Lung (tissue), 12 donors: Measurements from ENCODE around the gene SUCLG1. TPM values are rescaled to one million over a fixed set of nuclear protein-coding genes. Genes with fewer than 3 reads are reported as not detected.
"Not testable (repeated sequence)": the region's sequence is repeated elsewhere in the genome, so short reads cannot be mapped to it uniquely, and the experiment has no call there.

Source experiments
- ATAC-seq: fragments of 200-7000 bp; cut with Tn5 transposase; one replicate; pipeline ENCODE4 v1.9.1; 2020; ENCODE audit warnings: moderate number of reproducible peaks; ENCODE audit not compliant: insufficient read depth, low FRiP score
- DNase-seq, 3 donors: peaks; one replicate each; pipeline ENCODE4 v3.0.0-alpha.2; 2013 to 2017
- H3K27ac ChIP-seq, 2 donors: one replicate each; pipeline ENCODE4 v1.5.1; 2013; ENCODE audit warnings: mild to moderate bottlenecking in 2 of 2, moderate library complexity in 2 of 2, control low read depth in 1 of 2, inconsistent platforms in 1 of 2, low read depth in 1 of 2, low read length in 1 of 2
- H3K27me3 ChIP-seq, 3 donors: one replicate each; pipeline ENCODE4 v1.5.1; 2013; ENCODE audit warnings: low read length in 2 of 3; ENCODE audit not compliant: control insufficient read depth in 3 of 3, insufficient read depth in 3 of 3
- H3K36me3 ChIP-seq, 4 donors: one replicate each; pipeline ENCODE4 v1.5.1; 2013; ENCODE audit warnings: low read length in 4 of 4, mild to moderate bottlenecking in 1 of 4, moderate library complexity in 1 of 4; ENCODE audit not compliant: control insufficient read depth in 4 of 4, insufficient read depth in 4 of 4
- H3K4me1 ChIP-seq, 5 donors: one replicate each; pipeline ENCODE4 v1.5.1; 2013; ENCODE audit warnings: low read length in 5 of 5, mild to moderate bottlenecking in 2 of 5, moderate library complexity in 1 of 5; ENCODE audit not compliant: control insufficient read depth in 5 of 5, insufficient read depth in 5 of 5
- H3K4me3 ChIP-seq: one replicate; pipeline ENCODE4 v1.5.1; 2013; ENCODE audit warnings: mild to moderate bottlenecking, control low read depth, moderate library complexity
- H3K9ac ChIP-seq, 2 donors: one replicate each; pipeline ENCODE4 v1.5.1; 2013; ENCODE audit warnings: low read length in 2 of 2, control low read depth in 1 of 2; ENCODE audit not compliant: insufficient read depth in 1 of 2
- H3K9me3 ChIP-seq, 4 donors: one replicate each; pipeline ENCODE4 v1.5.1; 2013; ENCODE audit warnings: low read length in 3 of 4, mild to moderate bottlenecking in 1 of 4, moderate library complexity in 1 of 4; ENCODE audit not compliant: control insufficient read depth in 4 of 4, insufficient read depth in 3 of 4
- WGBS, 2 donors: extraction: QIAGEN DNeasy Blood & Tissue Kit; methylation state at CpG; one replicate each; pipeline ENCODE4 v1.1.7; 2013; 5-methylcytosine and 5-hydroxymethylcytosine counted together
- polyA plus RNA-seq, 2 donors: library from polyadenylated mRNA; stranded (reverse); fragments of 200-250 nt; gene quantifications; one replicate each; pipeline ENCODE4 v1.2.1, GENCODE V29; 2013
- total RNA-seq, 2 donors: library from RNA; depleted of rRNA in 1 of 2; stranded (reverse); fragments of >200 nt in 1 of 2; gene quantifications; one replicate each; pipeline ENCODE4 v1.2.1, GENCODE V29; 2014 to 2021
- TF ChIP-seq, protein P1 (sequence below): IDR thresholded peaks from 2 replicates; pipeline ENCODE4 v1.5.1; 2012; ENCODE audit warnings: mild to moderate bottlenecking; ENCODE audit errors: control extremely low read depth, extremely low read depth
- donor health status: control.
- donor health status: control.
- donor health status: Bipolar disorder and iron deficiency.
- donor health status: healthy.
- donor health status: DM: yes; HTN: yes; CAD: no.

The SUCLG1 gene
- total and polyA plus RNA-seq, 4 donors: 56.2 to 87.4 (median 63.9) TPM

- peak overlapping the region in 1 of 2 donors; percentile 55 for H3K9ac ChIP-seq
- H3K27me3 ChIP-seq: no peaks in the 10 kb centered on the region
- no peak overlapping the region for H3K27ac ChIP-seq
- no peak overlapping the region for H3K4me3 ChIP-seq
- 61 to 74% methylated on average over 6 of the region's 6 CpGs for WGBS, 2 donors
- ATAC-seq: no peak
- DNase-seq: peak in 2 of 3 donors; percentile 70 to 74
- H3K9me3 ChIP-seq: peaks cover 0 to 9% (median 3%) of the 10 kb centered on the region in 4 donors
- TF ChIP-seq, protein P1, sequence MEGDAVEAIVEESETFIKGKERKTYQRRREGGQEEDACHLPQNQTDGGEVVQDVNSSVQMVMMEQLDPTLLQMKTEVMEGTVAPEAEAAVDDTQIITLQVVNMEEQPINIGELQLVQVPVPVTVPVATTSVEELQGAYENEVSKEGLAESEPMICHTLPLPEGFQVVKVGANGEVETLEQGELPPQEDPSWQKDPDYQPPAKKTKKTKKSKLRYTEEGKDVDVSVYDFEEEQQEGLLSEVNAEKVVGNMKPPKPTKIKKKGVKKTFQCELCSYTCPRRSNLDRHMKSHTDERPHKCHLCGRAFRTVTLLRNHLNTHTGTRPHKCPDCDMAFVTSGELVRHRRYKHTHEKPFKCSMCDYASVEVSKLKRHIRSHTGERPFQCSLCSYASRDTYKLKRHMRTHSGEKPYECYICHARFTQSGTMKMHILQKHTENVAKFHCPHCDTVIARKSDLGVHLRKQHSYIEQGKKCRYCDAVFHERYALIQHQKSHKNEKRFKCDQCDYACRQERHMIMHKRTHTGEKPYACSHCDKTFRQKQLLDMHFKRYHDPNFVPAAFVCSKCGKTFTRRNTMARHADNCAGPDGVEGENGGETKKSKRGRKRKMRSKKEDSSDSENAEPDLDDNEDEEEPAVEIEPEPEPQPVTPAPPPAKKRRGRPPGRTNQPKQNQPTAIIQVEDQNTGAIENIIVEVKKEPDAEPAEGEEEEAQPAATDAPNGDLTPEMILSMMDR: no peak
- H3K4me1 ChIP-seq: peaks cover 0 to 27% (median 14%) of the 10 kb centered on the region in 5 donors
- peaks cover 0 to 2% (median 0%) of the 10 kb centered on the region in 4 donors for H3K36me3 ChIP-seq
Measured at GRCh38 chr2:84472856-84473565, 13.9 kb upstream of the SUCLG1 start.

GRCh38 chr2:84472423-84472822 is 13.3 kb upstream of the SUCLG1 start:
- not testable (repeated sequence) for H3K9me3 ChIP-seq, H3K4me3 ChIP-seq, H3K27me3 ChIP-seq, H3K27ac ChIP-seq, H3K9ac ChIP-seq, ATAC-seq, H3K36me3 ChIP-seq
- DNase-seq: peak; percentile 74 to 92 (median 92)
- 49 to 52% methylated on average over 2 of the region's 2 CpGs for WGBS, 2 donors
- peaks cover 0 to 27% (median 14%) of the 10 kb centered on the region in 5 donors for H3K4me1 ChIP-seq

GRCh38 chr2:84467389-84467788 is 8.3 kb upstream of the SUCLG1 start:
- H3K4me1 ChIP-seq: peaks cover 0 to 7% (median 3%) of the 10 kb centered on the region in 5 donors
- no peak overlapping the region for H3K9ac ChIP-seq
- no peak for ATAC-seq
- H3K27me3 ChIP-seq: no peaks in the 10 kb centered on the region
- peaks cover 0 to 7% (median 0%) of the 10 kb centered on the region in 4 donors for H3K9me3 ChIP-seq
- no peak overlapping the region for H3K4me3 ChIP-seq
- DNase-seq: no peak
- H3K27ac ChIP-seq: no peak overlapping the region
- no peaks in the 10 kb centered on the region for H3K36me3 ChIP-seq
- TF ChIP-seq, protein P1: no peak
- 96 to 98% methylated on average over 1 of the region's 1 CpG for WGBS, 2 donors

DNA sequence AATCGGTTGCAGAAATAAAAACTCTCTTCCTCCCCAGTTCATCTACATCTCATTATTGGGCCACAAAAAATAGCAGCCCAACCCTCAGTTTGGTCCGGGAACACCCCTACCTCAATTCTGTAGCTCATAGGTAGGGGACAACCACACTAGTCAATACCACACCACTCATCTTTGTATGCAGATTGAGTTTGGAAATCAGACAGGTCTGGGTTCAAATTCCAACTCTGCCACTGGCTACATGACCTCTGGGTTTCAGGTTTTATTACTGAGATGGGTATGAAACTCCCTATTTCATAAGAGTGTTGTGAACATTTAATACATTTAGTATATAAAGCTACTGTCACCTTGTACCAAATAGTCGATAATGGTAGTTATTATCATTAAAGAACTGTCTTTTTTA is 2.2 kb upstream of the SUCLG1 start:
- peaks cover 1 to 21% (median 13%) of the 10 kb centered on the region in 5 donors for H3K4me1 ChIP-seq
- DNase-seq: no peak
- TF ChIP-seq, protein P1: no peak
- no peak overlapping the region for H3K9ac ChIP-seq
- H3K4me3 ChIP-seq: no peak overlapping the region
- H3K9me3 ChIP-seq: peaks cover 0 to 3% (median 0%) of the 10 kb centered on the region in 4 donors
- no peak overlapping the region for H3K27ac ChIP-seq
- no peak for ATAC-seq
- 97 to 98% methylated on average over 3 of the region's 3 CpGs for WGBS, 2 donors
- H3K27me3 ChIP-seq: no peaks in the 10 kb centered on the region
- peaks cover 0 to 2% (median 0%) of the 10 kb centered on the region in 4 donors for H3K36me3 ChIP-seq
